T-helper 9 cell (primary cell): Measurements from ENCODE around the gene TPM2.
"Not testable (repeated sequence)": the region's sequence is repeated elsewhere in the genome, so short reads cannot be mapped to it uniquely, and the experiment has no call there.

Experiments
- DNase-seq: peaks from one replicate; pipeline ENCODE4 v3.0.0-alpha.2; 2020

The TPM2 gene

GRCh38 chr9:35651956-35652828, 37.5 kb downstream of the TPM2 start:
- no peak for DNase-seq

GRCh38 chr9:35650341-35651158, 39.2 kb downstream of the TPM2 start, which contains the start of gene SIT1:
Gene SIT1, minus strand, starts transcription at chr9:35650931. Its CDS starts 78 bp downstream, at chr9:35650853.
- no peak for DNase-seq

GRCh38 chr9:35649431-35650340, 40.0 kb downstream of the TPM2 start:
- peak; percentile 23 for DNase-seq

GRCh38 chr9:35646533-35647265, 43.0 kb downstream of the TPM2 start:
- peak; percentile 90 for DNase-seq

- DNase-seq, result no peak
These were observed 43.6 kb downstream of the TPM2 start for GRCh38 chr9:35646153-35646532.

GRCh38 chr9:35645736-35646135, 44.0 kb downstream of the TPM2 start:
- not testable (repeated sequence) for DNase-seq

GRCh38 chr9:35643046-35643445, 46.7 kb downstream of the TPM2 start:
- DNase-seq, result no peak

- not testable (repeated sequence) for DNase-seq
These were observed 48.2 kb downstream of the TPM2 start for GRCh38 chr9:35641478-35641877.

- DNase-seq, result not testable (repeated sequence)
These were observed 49.3 kb downstream of the TPM2 start for GRCh38 chr9:35640431-35640830.

- no peak for DNase-seq
These were observed 50.1 kb downstream of the TPM2 start for GRCh38 chr9:35639631-35640030.

GRCh38 chr9:35639225-35639624, 50.5 kb downstream of the TPM2 start:
- DNase-seq, result not testable (repeated sequence)

- DNase-seq, result not testable (repeated sequence)
These were observed 51.0 kb downstream of the TPM2 start for GRCh38 chr9:35638751-35639150.

- not testable (repeated sequence) for DNase-seq
These were observed 52.2 kb downstream of the TPM2 start for GRCh38 chr9:35637427-35637955.

GRCh38 chr9:35636877-35637246, 52.9 kb downstream of the TPM2 start:
- DNase-seq, result not testable (repeated sequence)

- DNase-seq, result no peak
These were observed 53.4 kb downstream of the TPM2 start for GRCh38 chr9:35636135-35636876.

- DNase-seq, result no peak
These were observed 54.0 kb downstream of the TPM2 start for GRCh38 chr9:35635730-35636129.
